Keratinocyte (primary cell): ENCODE measurements around the gene HDAC1. TPM values are rescaled to one million over a fixed set of nuclear protein-coding genes. Genes with fewer than 3 reads are reported as not detected.

ENCODE experiments used
- DNase-seq: peaks from one replicate; pipeline ENCODE4 v3.0.0-alpha.2; 2011; ENCODE audit warnings: low read depth, missing footprints, low spot score
- FAIRE-seq: peaks from 2 replicates; lab custom pipeline; 2011; peaks lifted over from hg19 to GRCh38; lab: Jason Lieb, UNC
- H2AFZ ChIP-seq: 2 replicates; pipeline ENCODE4 v1.6.0; 2012; ENCODE audit warnings: low read length, control low read depth, inconsistent platforms; ENCODE audit not compliant: control insufficient read depth
- H3K27ac ChIP-seq: 2 replicates; pipeline ENCODE4 v1.5.1; 2011; ENCODE audit warnings: low read length; ENCODE audit not compliant: control insufficient read depth, insufficient read depth
- H3K27me3 ChIP-seq: 3 replicates; pipeline ENCODE4 v1.6.0; 2011; ENCODE audit warnings: low read length; ENCODE audit not compliant: control insufficient read depth, insufficient read depth; ENCODE audit errors: extremely low read depth
- H3K36me3 ChIP-seq, 2 experiments: 2 replicates in 1 of 2; 3 replicates in 1 of 2; pipeline ENCODE4 v1.5.1; 2011; ENCODE audit warnings: low read length in 2 of 2, mild to moderate bottlenecking in 1 of 2; ENCODE audit not compliant: control insufficient read depth in 2 of 2, insufficient read depth in 2 of 2; ENCODE audit errors: extremely low read depth in 1 of 2
- H3K4me1 ChIP-seq: 3 replicates; pipeline ENCODE4 v1.5.1; 2011; ENCODE audit warnings: low read length; ENCODE audit not compliant: control insufficient read depth, insufficient read depth; ENCODE audit errors: extremely low read depth
- H3K4me2 ChIP-seq: 3 replicates; pipeline ENCODE4 v1.6.0; 2011; ENCODE audit warnings: low read depth, low read length; ENCODE audit not compliant: control insufficient read depth, insufficient read depth; ENCODE audit errors: extremely low read depth
- H3K4me3 ChIP-seq, 3 experiments: fragments of 200-600 bp in 1 of 3; sonication (generic) in 1 of 3; 2 replicates in 2 of 3; 3 replicates in 1 of 3; pipeline ENCODE4 v1.5.1; 2011 to 2016; ENCODE audit warnings: low read length in 3 of 3, mild to moderate bottlenecking in 3 of 3, control low read depth in 2 of 3, inconsistent platforms in 1 of 3, low read depth in 1 of 3, mixed read lengths in 1 of 3, mixed run types in 1 of 3, moderate library complexity in 1 of 3; ENCODE audit not compliant: control insufficient read depth in 2 of 3, insufficient read depth in 2 of 3; ENCODE audit errors: extremely low read depth in 1 of 3
- H3K79me2 ChIP-seq: 2 replicates; pipeline ENCODE4 v1.6.0; 2012; ENCODE audit warnings: low read length; ENCODE audit not compliant: control insufficient read depth, insufficient read depth
- H3K9ac ChIP-seq: 3 replicates; pipeline ENCODE4 v1.6.0; 2011; ENCODE audit warnings: low read length; ENCODE audit not compliant: control insufficient read depth, insufficient read depth; ENCODE audit errors: extremely low read depth
- H3K9me1 ChIP-seq: 3 replicates; pipeline ENCODE4 v1.6.0; 2011; ENCODE audit warnings: low read length; ENCODE audit not compliant: control insufficient read depth, insufficient read depth; ENCODE audit errors: extremely low read depth
- H3K9me3 ChIP-seq: 2 replicates; pipeline ENCODE4 v1.5.1; 2012; ENCODE audit warnings: low read depth, low read length; ENCODE audit not compliant: control insufficient read depth
- H4K20me1 ChIP-seq: 3 replicates; pipeline ENCODE4 v1.6.0; 2011; ENCODE audit warnings: low read length; ENCODE audit not compliant: control insufficient read depth, insufficient read depth; ENCODE audit errors: extremely low read depth
- EZH2 ChIP-seq: IDR thresholded peaks from one replicate; pipeline ENCODE4 v1.6.1; 2012; ENCODE audit warnings: inconsistent platforms, mild to moderate bottlenecking, low read length, moderate library complexity
- dilution Hi-C: fragments of 300-500 bp; cut with MboI; formaldehyde crosslinking; loops from one replicate; pipeline ENCODE4 v1.7.0; 2020; ENCODE audit warnings: low sequenced_read_pairs; ENCODE audit not compliant: extremely low pct_ligation_motif_present
- polyA plus RNA-seq, 5 experiments: library from polyadenylated mRNA; depleted of rRNA in 3 of 5; stranded (reverse) in 3 of 5; stranded (forward) in 1 of 5; unstranded in 1 of 5; fragments of >200 nt; gene quantifications; 1 replicate in 1 of 5; 2 replicates in 3 of 5; 3 replicates in 1 of 5; pipeline versions ENCODE4 v1.2.1 to v1.2.3, GENCODE V29; 2011 to 2012; ENCODE audit warnings: missing spikeins in 2 of 5, low read depth in 1 of 5, low replicate concordance in 1 of 5
- TF ChIP-seq, protein P1 (sequence below), 3 experiments: IDR thresholded peaks in 1 of 3; conservative IDR thresholded peaks in 1 of 3; optimal IDR thresholded peaks in 1 of 3; 2 replicates in 2 of 3; 3 replicates in 1 of 3; pipeline versions ENCODE3 to v1.5.1; 2011; ENCODE audit warnings: low read length in 3 of 3, mild to moderate bottlenecking in 3 of 3, moderate library complexity in 2 of 3, control low read depth in 1 of 3, inconsistent platforms in 1 of 3; ENCODE audit not compliant: insufficient read depth in 2 of 3; ENCODE audit errors: extremely low read depth in 1 of 3

Gene HDAC1
- polyA plus RNA-seq, 1 donor (not counting 4 experiments of a cell fraction or from before 2014, with no cell fraction given): 198 TPM

DNA sequence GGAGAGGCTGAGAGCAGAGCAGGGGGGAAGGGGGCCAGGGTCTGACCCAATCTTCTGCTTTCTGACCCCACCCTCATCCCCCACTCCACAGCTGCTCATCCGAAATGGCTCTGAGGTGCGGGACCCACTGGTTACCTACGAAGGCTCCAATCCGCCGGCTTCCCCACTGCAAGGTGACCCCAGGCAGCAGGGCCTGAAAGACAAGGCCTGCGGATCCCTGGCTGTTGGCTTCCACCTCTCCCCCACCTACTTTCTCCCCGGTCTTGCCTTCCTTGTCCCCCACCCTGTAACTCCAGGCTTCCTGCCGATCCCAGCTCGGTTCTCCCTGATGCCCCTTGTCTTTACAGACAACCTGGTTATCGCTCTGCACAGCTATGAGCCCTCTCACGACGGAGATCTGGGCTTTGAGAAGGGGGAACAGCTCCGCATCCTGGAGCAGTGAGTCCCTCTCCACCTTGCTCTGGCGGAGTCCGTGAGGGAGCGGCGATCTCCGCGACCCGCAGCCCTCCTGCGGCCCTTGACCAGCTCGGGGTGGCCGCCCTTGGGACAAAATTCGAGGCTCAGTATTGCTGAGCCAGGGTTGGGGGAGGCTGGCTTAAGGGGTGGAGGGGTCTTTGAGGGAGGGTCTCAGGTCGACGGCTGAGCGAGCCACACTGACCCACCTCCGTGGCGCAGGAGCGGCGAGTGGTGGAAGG lies 17.1 kb upstream of the HDAC1 start:
- TF ChIP-seq, protein P1, sequence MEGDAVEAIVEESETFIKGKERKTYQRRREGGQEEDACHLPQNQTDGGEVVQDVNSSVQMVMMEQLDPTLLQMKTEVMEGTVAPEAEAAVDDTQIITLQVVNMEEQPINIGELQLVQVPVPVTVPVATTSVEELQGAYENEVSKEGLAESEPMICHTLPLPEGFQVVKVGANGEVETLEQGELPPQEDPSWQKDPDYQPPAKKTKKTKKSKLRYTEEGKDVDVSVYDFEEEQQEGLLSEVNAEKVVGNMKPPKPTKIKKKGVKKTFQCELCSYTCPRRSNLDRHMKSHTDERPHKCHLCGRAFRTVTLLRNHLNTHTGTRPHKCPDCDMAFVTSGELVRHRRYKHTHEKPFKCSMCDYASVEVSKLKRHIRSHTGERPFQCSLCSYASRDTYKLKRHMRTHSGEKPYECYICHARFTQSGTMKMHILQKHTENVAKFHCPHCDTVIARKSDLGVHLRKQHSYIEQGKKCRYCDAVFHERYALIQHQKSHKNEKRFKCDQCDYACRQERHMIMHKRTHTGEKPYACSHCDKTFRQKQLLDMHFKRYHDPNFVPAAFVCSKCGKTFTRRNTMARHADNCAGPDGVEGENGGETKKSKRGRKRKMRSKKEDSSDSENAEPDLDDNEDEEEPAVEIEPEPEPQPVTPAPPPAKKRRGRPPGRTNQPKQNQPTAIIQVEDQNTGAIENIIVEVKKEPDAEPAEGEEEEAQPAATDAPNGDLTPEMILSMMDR (optimal IDR thresholded peaks at IDR 0.05 in 1 of 3, IDR thresholded peaks at IDR 0.05 in 1 of 3, conservative IDR thresholded peaks at IDR 0.05 in 1 of 3; ENCODE audit: extremely low read depth in 1 of 3, insufficient read depth in 2 of 3, low read length in 3 of 3): no peak
- no peak for TF ChIP-seq EZH2

DNA sequence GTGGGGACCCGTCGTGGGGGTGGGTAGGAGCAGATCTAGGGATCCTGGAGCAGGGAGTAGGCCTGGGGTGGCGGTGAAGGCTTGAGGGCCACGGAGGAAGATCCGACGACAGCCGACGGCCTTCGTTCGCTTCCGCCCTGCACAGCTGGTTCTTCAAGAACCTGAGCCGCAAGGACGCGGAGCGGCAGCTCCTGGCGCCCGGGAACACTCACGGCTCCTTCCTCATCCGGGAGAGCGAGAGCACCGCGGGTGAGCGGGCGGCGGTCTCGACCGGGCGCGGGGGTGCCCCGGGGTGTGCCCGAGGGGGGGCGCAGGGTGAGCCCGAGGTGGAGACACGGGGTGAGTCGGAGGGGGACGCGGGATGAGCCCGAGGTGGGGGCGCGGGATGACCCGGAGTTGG lies 16.5 kb upstream of the HDAC1 start:
- peaks cover 10% of the 10 kb centered on the region for H3K27me3 ChIP-seq
- no peak overlapping the region for H3K9ac ChIP-seq
- H3K4me2 ChIP-seq: peak overlapping the region; percentile 27
- dilution Hi-C loops: no loop called here
- H3K9me3 ChIP-seq: no peaks in the 10 kb centered on the region
- no peaks in the 10 kb centered on the region for H4K20me1 ChIP-seq
- H3K4me1 ChIP-seq: peaks cover 13% of the 10 kb centered on the region
- H3K79me2 ChIP-seq: no peaks in the 10 kb centered on the region
- FAIRE-seq (no peak), DNase-seq (no peak)
- H3K27ac ChIP-seq: no peak overlapping the region
- H3K4me3 ChIP-seq: no peak overlapping the region
- no peak for TF ChIP-seq EZH2
- TF ChIP-seq, protein P1 (optimal IDR thresholded peaks at IDR 0.05 in 1 of 3, IDR thresholded peaks at IDR 0.05 in 1 of 3, conservative IDR thresholded peaks at IDR 0.05 in 1 of 3; ENCODE audit: extremely low read depth in 1 of 3, insufficient read depth in 2 of 3, low read length in 3 of 3): no peak
- peak overlapping the region; percentile 54 for H2AFZ ChIP-seq
- no peaks in the 10 kb centered on the region for H3K9me1 ChIP-seq
- no peaks in the 10 kb centered on the region for H3K36me3 ChIP-seq

More for the DNA sequence above, 17.1 kb upstream of the HDAC1 start:
- dilution Hi-C loops: no loop called here
- no peaks in the 10 kb centered on the region for H3K9me3 ChIP-seq
- H3K4me2 ChIP-seq: no peak overlapping the region
- no peak overlapping the region for H3K9ac ChIP-seq
- H3K9me1 ChIP-seq: no peaks in the 10 kb centered on the region
- H2AFZ ChIP-seq: no peak overlapping the region
- H3K4me3 ChIP-seq: no peak overlapping the region
- peaks cover 10% of the 10 kb centered on the region for H3K27me3 ChIP-seq
- H3K27ac ChIP-seq: no peak overlapping the region
- no peaks in the 10 kb centered on the region for H3K36me3 ChIP-seq
- H3K4me1 ChIP-seq: peaks cover 13% of the 10 kb centered on the region
- no peak for FAIRE-seq
- DNase-seq: no peak
- no peaks in the 10 kb centered on the region for H4K20me1 ChIP-seq
- H3K79me2 ChIP-seq: no peaks in the 10 kb centered on the region
